ENCODE data around the gene JAZF1.
A peak's percentile ranks its signal among the peaks of the same experiment; 100 is the strongest.

The JAZF1 gene

DNA sequence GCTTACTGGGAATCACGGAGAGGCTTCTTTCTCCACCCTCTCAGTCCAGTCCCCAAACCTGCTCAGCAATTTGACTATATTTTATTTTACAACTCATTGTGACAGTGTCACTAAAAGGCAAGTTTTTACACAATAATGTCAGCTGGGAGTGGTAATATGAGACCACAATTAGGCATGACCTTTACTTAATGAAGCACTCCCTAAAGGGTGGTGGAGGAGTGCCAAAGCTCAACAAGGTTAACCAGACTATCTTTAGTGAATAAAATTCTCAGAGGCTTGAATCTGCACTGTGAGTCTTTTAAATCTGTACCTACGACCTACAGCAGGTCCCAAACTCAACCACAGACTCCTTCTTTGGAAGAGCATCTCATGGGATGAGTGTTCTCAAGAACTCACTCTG, 225.0 kb downstream of the JAZF1 start:
- no peak for DNase-seq

DNA sequence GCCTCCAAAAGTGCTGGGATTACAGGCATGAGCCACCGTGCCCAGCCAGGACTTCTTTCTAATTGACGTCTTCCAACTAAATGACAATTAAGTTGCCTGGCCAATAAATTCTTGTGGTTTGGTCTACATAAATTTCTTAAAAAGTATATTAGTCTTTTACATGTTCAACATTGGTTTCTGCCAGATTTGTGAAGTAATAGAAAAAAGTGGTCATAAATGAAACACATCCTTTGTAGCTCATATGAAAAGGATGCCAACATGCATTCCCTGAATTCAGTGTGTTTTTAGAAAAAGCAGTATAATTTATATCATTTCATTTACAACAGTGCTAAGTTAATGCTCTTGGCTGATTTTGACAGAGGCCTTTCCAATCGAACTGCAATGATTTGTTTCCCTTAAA, 225.6 kb downstream of the JAZF1 start:
- DNase-seq: no peak

DNA sequence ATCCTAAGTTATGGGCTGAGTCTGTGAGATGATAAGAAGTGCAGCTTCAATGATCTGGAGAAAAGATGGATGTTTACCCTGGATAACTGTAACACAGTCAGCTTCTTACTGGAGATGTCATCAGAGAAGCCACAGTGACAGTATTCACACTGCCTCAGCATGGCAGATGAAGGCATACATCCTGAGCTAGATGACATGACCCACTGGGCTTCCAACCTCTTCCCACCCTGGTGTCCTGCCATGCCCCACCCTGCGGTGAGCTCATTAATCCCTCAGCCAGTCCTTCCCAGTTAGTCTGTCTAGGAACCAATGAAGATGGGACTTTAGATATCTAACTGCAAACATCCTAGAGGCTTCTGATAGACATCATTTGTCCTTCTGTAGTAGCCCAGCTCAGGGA, 226.8 kb downstream of the JAZF1 start:
- DNase-seq: no peak

DNA sequence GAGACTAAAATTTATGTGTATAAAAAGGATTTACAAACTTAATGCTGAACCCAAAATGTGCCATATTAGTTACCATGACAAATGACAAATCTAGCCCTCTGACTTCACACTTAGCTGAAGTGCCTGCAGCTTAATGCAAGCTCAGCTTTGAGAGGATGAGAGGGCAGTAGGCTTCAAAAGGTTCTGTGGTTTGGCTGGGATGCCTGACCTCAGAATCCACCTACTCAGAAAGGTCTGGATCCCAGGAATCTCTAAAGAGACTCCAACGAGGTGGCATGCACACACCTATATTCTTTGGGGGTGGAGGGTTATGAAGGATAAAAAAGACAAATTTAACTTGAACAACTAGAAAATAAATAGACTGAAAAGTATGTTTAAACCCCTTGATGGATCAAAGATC, 227.2 kb downstream of the JAZF1 start:
- DNase-seq: peak; percentile 45

DNA sequence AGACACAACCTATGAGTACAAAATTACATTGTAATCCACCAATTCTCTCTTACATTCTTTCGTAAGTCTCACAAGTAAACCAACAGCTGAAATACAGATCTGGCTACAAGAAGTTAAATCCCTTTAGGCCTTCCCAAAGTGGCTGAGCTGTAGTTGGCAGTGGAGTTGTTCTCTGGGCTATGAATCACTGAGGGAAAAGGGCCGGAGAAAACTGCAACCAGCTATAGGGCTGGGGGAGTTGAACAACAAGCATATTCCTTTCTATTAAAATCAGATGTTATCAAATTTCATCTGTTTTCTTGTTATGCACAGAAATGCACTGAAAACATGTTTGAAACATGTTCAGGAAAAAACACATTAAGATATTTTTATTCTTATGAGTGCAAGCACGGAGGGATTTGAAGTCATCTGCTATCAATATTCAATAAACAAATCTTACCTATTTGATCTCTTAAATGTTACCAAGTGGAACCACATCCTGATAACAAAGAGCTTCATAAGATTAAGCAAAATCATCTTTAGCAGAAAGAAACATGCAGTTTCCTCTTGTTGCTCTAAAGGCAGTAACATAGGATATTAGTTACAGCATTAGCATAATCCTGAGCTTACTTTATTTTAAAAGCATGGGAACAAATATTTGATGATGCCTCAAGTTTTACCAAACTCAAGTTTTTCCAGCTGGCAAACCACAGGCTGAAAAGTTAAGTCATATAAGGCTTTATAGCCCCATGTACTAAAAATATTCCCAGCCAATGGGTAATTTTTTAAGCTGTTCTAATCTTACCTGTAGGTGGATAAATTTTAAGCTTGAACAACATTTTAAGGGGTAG, 227.9 kb downstream of the JAZF1 start:
- no peak for DNase-seq

DNA sequence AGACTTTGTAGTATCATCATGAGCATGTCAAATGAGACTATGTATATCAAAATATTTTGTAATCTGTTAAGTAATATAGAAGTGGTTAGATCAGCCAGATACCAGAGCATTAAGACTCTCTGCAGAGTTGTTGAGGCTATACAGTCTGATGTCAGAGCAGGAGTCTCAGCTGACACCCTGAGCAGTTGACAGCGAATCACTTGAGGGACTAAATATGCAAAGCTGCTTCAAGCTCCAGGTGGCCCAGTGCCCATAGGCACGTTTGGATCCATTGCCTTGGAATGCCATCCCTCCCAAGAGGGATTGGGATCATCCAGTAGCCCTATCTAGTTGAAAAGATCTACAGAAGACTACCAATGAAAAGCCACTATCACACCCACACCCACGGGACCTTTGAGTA, 230.5 kb downstream of the JAZF1 start:
- peak; percentile 10 for DNase-seq

DNA sequence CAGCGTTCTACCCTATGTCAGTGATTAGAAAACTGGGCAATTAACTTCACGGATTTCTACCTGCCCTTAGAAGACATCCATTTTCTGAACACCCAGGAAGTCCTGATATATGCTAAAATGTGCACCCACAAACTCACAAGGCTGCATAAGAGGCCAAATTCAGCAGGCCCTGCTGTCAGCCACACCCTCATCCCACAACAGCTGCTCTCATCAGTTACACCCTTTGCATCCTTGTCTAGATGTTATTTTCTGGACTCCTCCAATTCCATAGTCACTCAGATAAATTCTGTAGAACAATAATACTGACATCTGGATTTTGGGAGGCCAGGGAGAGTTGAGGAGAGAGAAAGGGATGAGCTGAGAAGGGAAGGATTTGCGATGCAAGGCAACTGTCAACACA, 231.7 kb downstream of the JAZF1 start:
- DNase-seq: no peak

DNA sequence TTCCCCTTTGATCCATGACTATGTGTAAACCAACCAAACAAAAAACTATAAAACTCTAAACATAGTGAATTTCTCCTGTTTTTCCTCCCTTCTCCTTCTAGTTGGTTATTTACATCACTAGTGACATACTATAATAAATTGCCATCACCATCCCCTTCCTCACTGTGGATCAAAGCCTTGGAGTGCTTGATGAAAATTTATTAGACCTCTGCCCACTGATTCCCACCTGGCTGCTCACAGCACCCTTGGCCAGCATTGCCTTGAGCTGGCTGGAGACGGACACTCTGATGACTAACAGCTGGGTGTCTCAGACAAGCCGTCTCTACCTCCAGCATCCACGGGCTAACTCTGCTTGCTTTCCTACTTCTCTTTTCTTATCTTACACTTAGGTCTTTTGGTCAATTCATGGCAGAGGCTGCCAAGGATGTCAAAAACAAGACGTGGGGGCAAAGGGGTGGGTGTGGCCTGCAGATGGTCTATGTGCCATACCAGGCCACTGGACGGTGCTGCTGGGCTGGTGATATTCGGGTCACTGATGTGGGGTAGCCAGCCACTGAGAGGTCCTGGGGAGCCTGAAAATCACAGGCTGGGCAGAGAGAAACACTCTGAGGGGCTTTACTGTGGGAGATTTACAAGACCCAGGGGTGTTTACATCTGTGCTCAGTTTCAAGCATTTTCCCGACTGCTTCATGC, 232.9 kb downstream of the JAZF1 start:
- peak; percentile 45 for DNase-seq

DNA sequence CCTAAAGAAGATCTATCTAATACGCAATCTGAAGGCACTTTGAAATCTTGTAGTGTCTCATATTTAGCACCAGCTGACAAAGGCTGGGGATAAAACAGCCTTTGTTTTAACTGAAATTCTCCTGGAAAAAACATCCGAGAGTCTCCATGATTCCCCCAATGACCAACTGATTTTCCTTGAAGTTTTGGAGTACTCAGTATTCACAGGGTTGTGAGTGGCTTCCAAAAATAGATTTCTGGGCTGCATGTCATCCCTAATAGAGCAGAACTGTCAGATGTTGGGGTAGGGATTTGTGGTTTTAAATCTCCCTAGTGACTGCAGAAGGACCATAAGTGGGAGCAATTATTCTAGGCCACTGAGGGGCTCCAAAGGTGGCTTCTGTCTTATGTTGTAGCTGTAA, 234.2 kb downstream of the JAZF1 start:
- peak; percentile 67 for DNase-seq

DNA sequence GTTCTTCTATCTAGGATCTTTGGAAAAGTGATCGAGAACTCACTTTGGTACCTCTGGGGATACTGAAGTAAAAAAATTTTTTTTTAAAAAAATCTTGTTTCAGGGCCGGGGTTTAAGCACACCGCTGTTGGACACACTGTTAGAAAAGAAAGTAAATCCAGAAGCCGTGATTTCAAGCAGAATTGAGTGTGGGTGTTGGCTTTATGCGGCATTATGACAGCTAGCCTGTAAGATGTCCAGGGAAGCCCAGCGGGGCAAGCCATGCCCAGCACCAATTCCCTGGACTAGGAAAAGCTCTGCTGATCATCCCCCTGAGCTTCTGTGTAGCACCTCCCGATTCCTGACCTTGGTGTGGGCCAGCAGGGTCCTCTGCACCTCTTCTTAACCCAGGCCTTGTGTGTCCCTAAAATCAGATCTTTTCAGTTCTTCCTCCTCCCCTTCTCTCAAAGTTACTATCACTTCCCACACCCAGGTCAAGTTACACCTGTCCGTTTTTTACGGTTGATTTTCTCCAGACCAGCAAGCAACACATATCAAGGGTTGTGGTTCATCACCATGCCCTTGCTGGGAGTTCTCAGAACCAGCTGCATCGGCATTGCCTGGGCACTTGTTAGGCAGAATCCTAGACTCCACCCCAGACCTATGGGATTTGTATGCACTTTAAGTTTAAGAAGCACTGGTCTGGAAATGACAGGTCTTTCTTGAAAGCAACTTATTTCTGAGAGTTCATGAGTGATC, 235.4 kb downstream of the JAZF1 start:
- DNase-seq: no peak

DNA sequence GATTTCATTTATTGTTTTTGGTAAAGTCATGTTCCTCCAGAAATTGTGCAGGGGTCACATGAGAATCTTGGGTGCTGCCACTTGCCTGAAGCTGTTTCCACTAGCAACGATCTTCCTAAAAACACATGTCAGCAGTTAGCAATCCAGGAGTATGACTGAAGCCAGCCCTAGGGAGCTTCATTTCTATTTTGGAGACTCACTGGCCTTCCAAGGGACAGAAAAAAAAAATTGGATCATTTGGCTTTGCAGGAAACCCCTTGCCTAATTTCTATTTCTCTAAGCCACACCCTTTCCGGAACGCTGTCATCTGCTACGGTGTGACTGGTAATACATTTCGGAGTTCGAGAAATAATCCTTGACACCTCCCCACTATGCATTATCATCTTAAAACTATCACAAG, 236.0 kb downstream of the JAZF1 start:
- no peak for DNase-seq

DNA sequence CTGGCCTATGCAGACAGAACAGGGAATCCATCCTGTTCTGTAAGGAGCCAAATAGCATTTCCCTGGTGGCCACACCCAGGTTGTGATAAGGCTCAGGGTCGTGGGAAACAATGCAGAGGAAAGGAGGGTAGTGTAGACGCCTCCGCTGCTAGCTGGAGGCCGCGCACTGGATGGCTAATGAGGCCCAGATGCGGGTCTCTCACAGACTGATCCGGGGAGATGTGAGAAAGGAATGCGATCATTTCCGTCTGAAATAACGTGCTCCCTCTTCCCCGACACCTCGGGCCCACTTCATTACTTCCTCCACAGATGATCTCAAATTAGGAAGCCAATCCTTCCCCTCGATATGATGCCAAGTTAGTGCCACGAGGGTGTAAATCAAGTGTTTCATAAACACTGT, 237.4 kb downstream of the JAZF1 start:
- no peak for DNase-seq

DNA sequence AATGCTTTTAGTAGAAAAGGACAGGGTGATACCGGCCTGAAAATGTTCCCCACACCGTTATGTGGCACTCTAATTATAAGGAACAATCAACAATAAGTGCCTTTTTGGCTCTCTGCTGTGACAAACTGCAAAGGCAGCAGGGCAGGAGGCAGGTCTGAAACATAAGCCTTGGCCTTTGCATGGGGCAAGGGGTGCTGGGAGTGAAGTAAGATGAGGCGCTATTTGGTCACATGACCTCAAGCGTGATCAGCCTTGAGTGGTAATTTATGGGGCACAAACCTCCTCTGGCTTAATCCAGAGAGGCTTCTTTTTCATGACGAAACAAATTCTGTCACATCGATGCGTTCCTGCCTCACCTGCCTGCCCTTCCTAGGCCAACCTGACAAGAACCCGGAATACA, 237.9 kb downstream of the JAZF1 start:
- DNase-seq: no peak

DNA sequence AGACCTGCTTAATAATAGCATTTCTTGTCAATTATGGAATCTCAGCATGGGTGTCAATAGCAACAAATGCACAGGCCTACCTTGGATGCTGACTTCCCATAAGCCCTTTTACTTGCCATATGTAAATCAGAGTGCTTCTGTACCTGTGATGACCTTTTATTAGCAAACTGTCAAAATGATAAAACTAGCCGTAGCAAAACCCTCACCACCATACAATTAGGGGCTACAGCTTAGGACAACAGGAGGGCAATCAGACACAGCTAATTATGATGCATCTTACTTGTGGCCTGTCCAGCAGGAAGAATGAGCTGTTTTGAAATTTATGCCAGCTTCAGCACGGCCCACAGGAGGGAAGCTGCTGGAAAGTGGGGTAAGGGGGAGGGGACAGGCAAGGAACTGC, 239.1 kb downstream of the JAZF1 start:
- peak; percentile 66 for DNase-seq

DNA sequence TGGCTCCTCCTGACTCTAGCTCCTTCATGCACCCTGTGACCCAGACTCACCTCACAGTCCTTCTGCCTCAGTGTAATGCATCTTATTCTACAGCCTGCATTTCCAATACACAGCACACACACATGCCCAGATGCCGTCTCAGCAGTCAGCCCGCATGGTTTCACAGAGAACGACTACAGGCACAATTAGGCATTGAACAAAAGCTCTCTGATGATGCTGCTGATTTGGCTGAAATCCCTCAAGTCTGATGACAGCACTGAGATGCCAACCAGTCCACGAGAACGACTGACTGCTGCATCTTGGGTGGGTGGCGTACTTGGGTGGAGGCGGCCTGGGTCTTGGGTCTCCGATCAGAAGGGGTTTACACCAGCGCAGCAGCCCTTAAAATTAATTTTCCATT, 240.3 kb downstream of the JAZF1 start:
- no peak for DNase-seq

DNA sequence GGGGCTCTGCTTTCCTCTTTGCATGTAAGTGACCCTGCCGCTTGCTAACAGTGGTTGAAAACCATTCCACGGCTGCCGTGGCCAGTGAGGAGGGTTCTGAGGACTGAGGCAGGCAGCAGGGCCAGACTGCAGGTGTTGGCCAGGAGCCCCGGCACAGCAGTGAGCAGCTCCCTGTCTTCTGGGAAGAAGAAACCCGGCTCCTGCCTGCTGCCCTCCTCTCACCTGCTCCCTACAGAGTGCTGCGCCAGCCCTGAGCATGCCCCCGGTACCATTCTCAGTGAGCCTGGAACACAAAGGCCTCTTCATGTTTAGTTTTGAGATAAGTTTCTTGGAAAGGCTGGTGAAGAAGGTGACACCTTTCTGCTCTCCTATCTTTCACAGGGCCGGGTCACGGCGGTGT, 240.7 kb downstream of the JAZF1 start:
- DNase-seq: no peak

DNA sequence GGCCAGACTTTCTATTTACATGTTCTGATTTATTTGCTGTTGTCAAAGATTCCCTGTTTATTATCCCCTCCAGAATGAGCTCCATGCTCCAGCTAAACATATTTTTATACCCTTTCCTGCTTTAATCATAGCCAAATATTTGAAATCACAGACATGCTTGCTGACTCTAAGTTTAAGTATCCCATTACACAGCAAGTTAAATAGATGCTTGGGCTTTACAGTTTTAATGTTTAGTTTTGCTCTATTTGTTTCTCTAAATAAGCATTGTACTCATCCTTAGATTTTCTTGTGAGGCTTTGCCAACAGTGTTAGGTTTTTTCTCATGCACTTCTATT, 243.9 kb downstream of the JAZF1 start:
- DNase-seq: no peak

DNA sequence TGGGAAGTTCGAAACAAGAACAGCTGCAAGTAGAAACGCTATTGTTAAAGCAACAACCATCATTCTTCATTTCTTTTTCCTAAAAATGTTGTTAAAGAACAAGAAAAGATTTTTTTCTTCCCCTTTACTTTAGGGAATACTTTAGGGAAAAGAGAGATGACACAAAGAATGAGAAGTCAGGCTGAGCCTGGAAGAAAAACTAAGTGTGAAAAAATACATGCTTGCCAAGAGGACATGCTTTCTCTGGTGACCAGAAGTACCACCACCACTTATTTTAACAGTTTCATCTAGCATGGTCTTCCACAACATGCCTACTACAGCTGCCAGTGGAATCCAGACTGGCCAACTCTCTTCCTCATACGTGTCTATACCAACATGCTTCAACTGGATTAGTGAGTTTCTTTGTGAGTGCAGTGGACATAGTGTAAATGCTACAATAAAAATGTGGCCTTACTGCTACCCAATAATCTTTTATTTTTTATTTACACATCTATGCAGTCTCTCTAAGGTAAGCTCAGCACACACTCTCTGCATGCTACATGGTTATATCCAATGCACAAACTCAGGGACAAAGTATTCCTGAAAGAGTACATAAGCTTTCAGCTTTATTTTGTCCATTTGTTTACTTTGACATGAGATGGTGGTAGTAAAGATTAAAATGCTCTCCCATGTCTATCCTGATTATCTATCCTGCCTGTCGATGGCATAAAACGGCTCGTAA, 244.4 kb downstream of the JAZF1 start:
- no peak for DNase-seq

DNA sequence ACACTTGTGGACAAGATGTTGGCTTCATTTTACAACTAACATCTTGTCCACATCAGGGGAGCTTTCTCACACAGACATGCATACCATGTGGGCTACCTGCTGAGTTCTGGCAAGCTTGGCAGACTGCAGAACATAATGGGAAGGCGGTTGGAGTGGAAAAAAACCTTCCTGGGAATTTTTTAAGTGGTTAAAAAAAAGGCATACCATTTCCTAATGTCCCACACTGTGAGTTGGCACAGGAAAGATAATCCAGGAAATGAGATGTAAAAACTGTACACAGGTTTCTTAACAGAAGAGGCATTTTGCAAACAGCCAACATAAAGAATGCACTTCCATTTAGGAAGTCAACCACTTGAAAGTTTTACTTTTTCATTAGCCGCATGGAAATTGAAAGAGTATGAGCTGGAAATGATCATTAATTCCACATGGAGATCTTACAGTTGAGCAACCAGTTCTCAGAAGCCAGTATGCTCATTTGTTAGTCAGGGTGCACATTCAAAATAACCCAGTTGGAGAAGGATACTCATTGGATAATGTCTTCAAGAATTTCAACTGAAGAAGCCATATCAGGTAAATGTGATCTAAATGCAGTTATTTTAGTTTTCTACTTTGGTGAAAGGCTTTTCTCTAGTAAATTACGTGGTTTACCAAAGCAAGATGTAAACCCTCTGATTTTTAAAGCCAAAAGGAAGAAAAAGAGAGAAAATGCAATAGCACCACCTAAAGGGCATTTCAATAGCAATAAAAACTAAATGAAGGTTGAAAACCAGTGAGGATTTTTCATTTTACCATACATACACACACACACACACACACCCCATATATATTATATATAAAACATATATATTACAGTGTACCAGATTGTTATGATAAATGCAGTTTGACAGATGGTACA, 246.7 kb downstream of the JAZF1 start:
- DNase-seq: no peak

DNA sequence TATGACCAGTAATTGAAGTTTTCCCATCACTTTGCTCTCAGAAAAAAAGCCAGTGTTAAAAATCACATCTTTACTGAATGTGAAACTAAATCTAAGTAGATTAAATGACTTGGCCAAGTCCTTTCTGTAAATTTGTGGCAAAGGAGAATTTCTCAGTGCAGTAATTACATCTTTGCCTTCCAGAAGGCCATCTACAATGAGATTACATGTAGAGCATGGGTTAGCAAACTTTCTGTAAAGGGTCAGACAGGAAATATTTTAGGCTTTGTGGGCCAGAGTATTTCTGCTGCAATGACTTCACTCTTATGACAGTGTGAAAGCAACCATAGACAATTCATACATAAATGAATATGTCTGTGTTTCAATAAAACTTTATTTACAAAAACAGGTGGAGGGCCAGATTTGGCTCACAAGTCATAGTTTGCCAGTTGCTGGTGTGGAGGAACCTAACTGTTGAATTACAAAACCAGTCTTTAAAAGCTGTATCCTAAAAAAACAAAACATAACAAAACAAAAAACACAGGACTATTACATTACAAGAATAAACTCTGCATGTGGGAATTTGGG, 249.6 kb downstream of the JAZF1 start:
- DNase-seq: no peak

DNA sequence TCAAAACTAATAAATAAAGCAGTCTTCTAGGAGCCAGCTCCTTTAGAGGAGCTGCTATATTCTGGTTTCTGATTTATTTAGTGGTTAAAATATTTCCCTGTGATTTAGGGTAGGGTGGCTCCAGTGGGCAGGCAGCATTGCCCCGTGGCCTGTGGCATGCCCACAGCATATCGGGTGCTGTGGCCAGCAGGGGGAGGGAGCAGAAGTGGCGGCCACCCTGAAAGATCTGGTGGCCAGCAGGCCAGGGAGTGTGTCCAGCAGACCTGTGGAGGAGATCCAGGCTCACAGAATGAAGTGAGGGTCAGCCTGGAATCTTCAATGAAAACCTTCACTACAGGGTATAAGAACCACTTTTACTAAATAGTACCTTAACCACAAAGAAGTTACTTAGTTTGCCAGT, 251.5 kb downstream of the JAZF1 start:
- no peak for DNase-seq

DNA sequence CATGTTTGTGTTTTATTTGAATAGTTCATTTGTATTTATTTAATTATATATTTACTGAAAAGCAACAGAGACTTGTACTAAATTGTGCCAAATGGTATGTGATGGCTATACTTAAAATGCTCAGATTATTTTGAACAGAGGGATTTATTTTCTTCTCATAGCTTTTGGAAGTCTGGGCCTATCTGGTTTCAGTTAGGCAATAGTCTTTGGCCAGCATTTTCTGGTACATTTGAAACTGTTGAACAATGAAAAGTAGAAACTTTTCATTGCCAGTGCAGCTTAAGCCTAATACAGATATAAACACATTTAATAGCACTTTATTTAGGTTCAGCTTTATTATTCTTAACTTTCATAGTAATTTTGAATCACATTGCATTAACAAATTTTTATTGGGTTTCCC, 252.6 kb downstream of the JAZF1 start:
- DNase-seq: no peak
